Measurements from ENCODE around the gene MAGEA9B. TPM values are rescaled to one million over a fixed set of nuclear protein-coding genes. Genes with fewer than 3 reads are reported as not detected.
"Not testable (repeated sequence)": the region's sequence is repeated elsewhere in the genome, so short reads cannot be mapped to it uniquely, and the experiment has no call there.

Gene MAGEA9B
- total and polyA plus RNA-seq, 2 donors from 2014 or later: not detected

DNA sequence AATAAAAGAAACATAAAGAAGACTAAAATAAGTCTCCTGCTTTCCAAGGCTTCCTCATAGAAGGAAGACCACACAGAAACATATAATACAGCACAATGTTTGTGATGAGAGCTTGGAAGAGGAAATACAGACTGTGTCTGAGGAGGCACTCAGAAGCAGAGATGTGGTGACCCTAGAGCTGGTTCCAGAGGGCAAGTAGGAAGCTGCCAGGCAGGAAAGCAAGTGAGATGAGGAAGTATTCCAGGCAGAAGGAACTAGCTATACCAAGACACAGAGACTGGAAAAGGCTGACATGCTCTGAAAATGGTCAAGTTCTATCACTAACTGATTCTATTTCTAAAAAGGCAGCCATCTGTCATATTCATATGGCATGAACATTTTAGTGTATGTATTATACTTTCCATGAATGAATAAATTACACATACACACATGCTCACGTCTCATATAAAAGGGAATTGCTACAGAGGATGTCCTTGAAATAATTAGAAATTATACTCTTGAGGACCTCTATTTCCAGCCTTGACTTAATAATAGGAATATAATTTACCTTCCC is 24.4 kb upstream of the MAGEA9B start:
- Histone ChIP-seq H3K9ac (ENCODE audit: low read length in 3 of 3) (no peak overlapping the region), H3K4me1 (ENCODE audit: control insufficient read depth in 2 of 3, insufficient read depth in 2 of 3, low read depth in 1 of 3, low read length in 3 of 3) (no peaks in the 10 kb centered on the region), H3K36me3 (ENCODE audit: control insufficient read depth in 2 of 3, insufficient read depth in 3 of 3, low read length in 3 of 3) (peaks cover 0 to 1% (median 0%) of the 10 kb centered on the region in 3 donors), H3K9me3 (ENCODE audit: control insufficient read depth in 2 of 3, insufficient read depth in 1 of 3, low read length in 3 of 3) (no peaks in the 10 kb centered on the region), H3K27ac (ENCODE audit: low read depth in 2 of 2, low read length in 2 of 2) (no peak overlapping the region), H3K27me3 (ENCODE audit: control insufficient read depth, insufficient read depth, low read length) (no peaks in the 10 kb centered on the region), H3K4me3 (ENCODE audit: low read length in 3 of 3) (no peak overlapping the region)
- FAIRE-seq (no peak), DNase-seq (no peak)
- no peak for TF ChIP-seq CTCF (IDR thresholded peaks at IDR 0.05; ENCODE audit: borderline replicate concordance, extremely low read depth, insufficient read depth)
- intact Hi-C loops (cut with DNase I): no loop called here

DNA sequence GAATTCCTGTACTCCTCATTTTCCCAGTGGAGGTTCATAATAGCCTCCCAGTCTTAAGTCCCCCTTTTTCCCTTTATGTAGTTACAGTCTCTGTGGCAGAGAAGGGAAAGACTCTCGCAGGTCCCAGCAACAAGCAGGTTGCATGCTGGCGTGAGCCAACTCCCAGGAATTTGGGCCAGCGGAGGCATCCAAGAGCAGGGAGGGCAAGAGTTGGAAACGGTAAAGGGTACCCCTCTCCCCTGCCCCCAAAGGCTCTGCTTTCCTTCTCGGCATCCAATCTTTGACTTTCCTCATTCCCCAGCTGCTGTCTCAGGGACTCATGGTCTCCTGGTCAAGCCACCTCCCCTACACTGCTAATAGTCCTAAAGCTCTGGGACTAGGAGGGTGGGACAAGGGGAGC is 23.3 kb upstream of the MAGEA9B start:
- intact Hi-C loops (cut with DNase I): no loop called here

DNA sequence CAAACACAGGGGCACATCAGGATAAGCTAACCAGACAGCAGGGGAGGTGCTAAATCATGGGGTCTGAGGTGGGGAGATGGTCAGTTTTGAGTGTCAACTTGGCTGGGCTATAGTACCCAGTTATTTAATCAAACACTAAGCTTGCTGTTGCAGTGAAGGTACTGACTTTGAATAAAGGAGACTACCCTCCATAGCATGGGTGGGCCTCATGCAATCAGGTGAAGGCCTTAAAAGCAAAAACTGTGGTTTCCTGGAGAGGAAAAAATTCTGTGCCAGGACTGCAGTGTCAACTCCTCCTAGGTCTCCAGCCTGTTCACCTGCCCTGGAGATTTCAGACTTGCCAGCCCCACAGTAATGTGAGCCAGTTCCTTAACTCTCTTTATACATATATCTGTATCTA is 20.4 kb upstream of the MAGEA9B start:
- Histone ChIP-seq H3K27ac (ENCODE audit: low read depth in 2 of 2, low read length in 2 of 2) (no peak overlapping the region), H3K9me3 (ENCODE audit: control insufficient read depth in 2 of 3, insufficient read depth in 1 of 3, low read length in 3 of 3) (no peaks in the 10 kb centered on the region), H3K4me1 (ENCODE audit: control insufficient read depth in 2 of 3, insufficient read depth in 2 of 3, low read depth in 1 of 3, low read length in 3 of 3) (no peaks in the 10 kb centered on the region), H3K9ac (ENCODE audit: low read length in 3 of 3) (no peak overlapping the region), H3K27me3 (ENCODE audit: control insufficient read depth, insufficient read depth, low read length) (no peaks in the 10 kb centered on the region), H3K4me3 (ENCODE audit: low read length in 3 of 3) (no peak overlapping the region), H3K36me3 (ENCODE audit: control insufficient read depth in 2 of 3, insufficient read depth in 3 of 3, low read length in 3 of 3) (peaks cover 0 to 6% (median 2%) of the 10 kb centered on the region in 3 donors)
- TF ChIP-seq CTCF (IDR thresholded peaks at IDR 0.05; ENCODE audit: borderline replicate concordance, extremely low read depth, insufficient read depth): no peak
- FAIRE-seq (no peak), DNase-seq (no peak)
- intact Hi-C loops (cut with DNase I): no loop called here

More for the DNA sequence above, 23.3 kb upstream of the MAGEA9B start:
- Histone ChIP-seq H3K9me3 (ENCODE audit: control insufficient read depth in 2 of 3, insufficient read depth in 1 of 3, low read length in 3 of 3) (no peaks in the 10 kb centered on the region), H3K36me3 (ENCODE audit: control insufficient read depth in 2 of 3, insufficient read depth in 3 of 3, low read length in 3 of 3) (peaks cover 0 to 6% (median 2%) of the 10 kb centered on the region in 3 donors), H3K4me3 (ENCODE audit: low read length in 3 of 3) (no peak overlapping the region), H3K4me1 (ENCODE audit: control insufficient read depth in 2 of 3, insufficient read depth in 2 of 3, low read depth in 1 of 3, low read length in 3 of 3) (no peaks in the 10 kb centered on the region), H3K27ac (ENCODE audit: low read depth in 2 of 2, low read length in 2 of 2) (no peak overlapping the region), H3K27me3 (ENCODE audit: control insufficient read depth, insufficient read depth, low read length) (no peaks in the 10 kb centered on the region), H3K9ac (ENCODE audit: low read length in 3 of 3) (no peak overlapping the region)
- FAIRE-seq (no peak), DNase-seq (no peak)
- no peak for TF ChIP-seq CTCF (IDR thresholded peaks at IDR 0.05; ENCODE audit: borderline replicate concordance, extremely low read depth, insufficient read depth)

GRCh38 chrX:149605248-149605885 is 18.1 kb upstream of the MAGEA9B start:
- H3K36me3 ChIP-seq (ENCODE audit: control insufficient read depth in 2 of 3, insufficient read depth in 3 of 3, low read length in 3 of 3); H3K9ac ChIP-seq (ENCODE audit: low read length in 3 of 3); H3K9me3 ChIP-seq (ENCODE audit: control insufficient read depth in 2 of 3, insufficient read depth in 1 of 3, low read length in 3 of 3); intact Hi-C loops (cut with DNase I); H3K27ac ChIP-seq (ENCODE audit: low read depth in 2 of 2, low read length in 2 of 2); H3K4me1 ChIP-seq (ENCODE audit: control insufficient read depth in 2 of 3, insufficient read depth in 2 of 3, low read depth in 1 of 3, low read length in 3 of 3); FAIRE-seq; H3K4me3 ChIP-seq (ENCODE audit: low read length in 3 of 3); H3K27me3 ChIP-seq (ENCODE audit: control insufficient read depth, insufficient read depth, low read length); DNase-seq: not testable (repeated sequence)

- FAIRE-seq; H3K9ac ChIP-seq (ENCODE audit: low read length in 3 of 3): not testable (repeated sequence)
Observed at GRCh38 chrX:149598603-149599002, 11.3 kb upstream of the MAGEA9B start.

GRCh38 chrX:149595943-149596342 is 8.7 kb upstream of the MAGEA9B start:
- H3K9me3 ChIP-seq (ENCODE audit: control insufficient read depth in 2 of 3, insufficient read depth in 1 of 3, low read length in 3 of 3); DNase-seq; H3K4me3 ChIP-seq (ENCODE audit: low read length in 3 of 3); H3K4me1 ChIP-seq (ENCODE audit: control insufficient read depth in 2 of 3, insufficient read depth in 2 of 3, low read depth in 1 of 3, low read length in 3 of 3); H3K27ac ChIP-seq (ENCODE audit: low read depth in 2 of 2, low read length in 2 of 2); H3K36me3 ChIP-seq (ENCODE audit: control insufficient read depth in 2 of 3, insufficient read depth in 3 of 3, low read length in 3 of 3); H3K27me3 ChIP-seq (ENCODE audit: control insufficient read depth, insufficient read depth, low read length); intact Hi-C loops (cut with DNase I); FAIRE-seq; H3K9ac ChIP-seq (ENCODE audit: low read length in 3 of 3): not testable (repeated sequence)

More at GRCh38 chrX:149598603-149599002, 11.3 kb upstream of the MAGEA9B start:
- H3K4me3 ChIP-seq (ENCODE audit: low read length in 3 of 3); H3K4me1 ChIP-seq (ENCODE audit: control insufficient read depth in 2 of 3, insufficient read depth in 2 of 3, low read depth in 1 of 3, low read length in 3 of 3); intact Hi-C loops (cut with DNase I); H3K27me3 ChIP-seq (ENCODE audit: control insufficient read depth, insufficient read depth, low read length); DNase-seq; H3K36me3 ChIP-seq (ENCODE audit: control insufficient read depth in 2 of 3, insufficient read depth in 3 of 3, low read length in 3 of 3); H3K27ac ChIP-seq (ENCODE audit: low read depth in 2 of 2, low read length in 2 of 2); H3K9me3 ChIP-seq (ENCODE audit: control insufficient read depth in 2 of 3, insufficient read depth in 1 of 3, low read length in 3 of 3): not testable (repeated sequence)
